Activated T-helper 17 cell treated with anti-CD3 and anti-CD28 coated beads, Interleukin-2, amount 50 U/mL, for 72 hours (primary cell): ENCODE measurements around the gene SAMD11. TPM values are rescaled to one million over a fixed set of nuclear protein-coding genes. Genes with fewer than 3 reads are reported as not detected.
"Not testable (repeated sequence)": the region's sequence is repeated elsewhere in the genome, so short reads cannot be mapped to it uniquely, and the experiment has no call there.

Experiments used
- ATAC-seq: fragments of 150-1000 bp; cut with Tn5 transposase; replicated peaks from 2 replicates; pipeline ENCODE4 v1.10.0; 2021; ENCODE audit warnings: mild to moderate bottlenecking, moderate library complexity
- H3K27ac Mint-ChIP-seq: one replicate; pipeline ENCODE4 v1.8.0; 2022; ENCODE audit warnings: mixed read lengths
- H3K27me3 Mint-ChIP-seq: one replicate; pipeline ENCODE4 v1.8.0; 2022; ENCODE audit warnings: mixed read lengths
- H3K36me3 Mint-ChIP-seq: one replicate; pipeline ENCODE4 v1.8.0; 2022; ENCODE audit warnings: low read depth, mild to moderate bottlenecking, mixed read lengths
- H3K4me1 Mint-ChIP-seq: one replicate; pipeline ENCODE4 v1.8.0; 2022; ENCODE audit warnings: mixed read lengths
- H3K4me3 Mint-ChIP-seq: one replicate; pipeline ENCODE4 v1.8.0; 2022; ENCODE audit warnings: mild to moderate bottlenecking, mixed read lengths
- H3K9me3 Mint-ChIP-seq: one replicate; pipeline ENCODE4 v1.8.0; 2022; ENCODE audit warnings: mixed read lengths
- total RNA-seq, 2 donors: library from RNA; stranded (reverse); gene quantifications; one replicate each; pipeline ENCODE4 v1.2.3, GENCODE V29; 2022

Gene SAMD11
- total RNA-seq, 2 donors from 2014 or later: not detected

DNA sequence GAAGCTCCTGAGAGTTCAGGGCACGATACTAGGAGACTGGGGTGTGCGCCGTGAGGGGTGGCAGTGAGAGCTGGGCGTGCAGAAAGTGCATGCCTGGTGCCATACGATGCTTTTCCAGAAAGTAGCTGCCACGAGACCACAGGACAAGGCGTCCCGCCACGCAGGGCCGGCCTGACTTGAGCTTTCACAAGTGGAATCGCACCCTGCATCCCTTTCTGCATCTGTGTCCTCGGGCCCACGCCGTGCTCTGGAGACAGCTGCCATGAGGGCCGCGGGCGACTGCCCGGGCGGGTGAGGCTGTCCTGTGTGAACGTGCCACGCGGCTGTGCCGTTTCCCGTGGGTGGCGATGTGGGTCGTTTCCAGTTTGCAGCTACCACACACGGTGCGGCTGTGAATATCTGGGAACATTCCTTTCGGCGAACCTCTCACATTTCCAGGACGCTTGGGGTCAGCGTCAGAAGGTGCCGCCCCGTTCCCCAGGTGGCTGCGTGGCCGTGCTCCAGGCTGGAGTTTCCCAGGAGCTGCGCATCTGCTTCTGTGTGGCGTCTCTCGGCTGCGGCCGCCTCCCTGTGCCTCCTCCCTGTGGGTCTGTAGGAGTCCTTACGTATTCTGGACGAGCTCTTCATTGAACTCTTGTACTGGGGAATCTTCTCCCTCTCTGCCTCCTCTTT, 59.2 kb downstream of the SAMD11 start:
- Mint-ChIP-seq H3K36me3 (no peaks in the 10 kb centered on the region), H3K4me3 (no peak overlapping the region), H3K27ac (no peak overlapping the region), H3K27me3 (peaks cover 11% of the 10 kb centered on the region), H3K4me1 (no peaks in the 10 kb centered on the region), H3K9me3 (no peaks in the 10 kb centered on the region)
- no peak for ATAC-seq

DNA sequence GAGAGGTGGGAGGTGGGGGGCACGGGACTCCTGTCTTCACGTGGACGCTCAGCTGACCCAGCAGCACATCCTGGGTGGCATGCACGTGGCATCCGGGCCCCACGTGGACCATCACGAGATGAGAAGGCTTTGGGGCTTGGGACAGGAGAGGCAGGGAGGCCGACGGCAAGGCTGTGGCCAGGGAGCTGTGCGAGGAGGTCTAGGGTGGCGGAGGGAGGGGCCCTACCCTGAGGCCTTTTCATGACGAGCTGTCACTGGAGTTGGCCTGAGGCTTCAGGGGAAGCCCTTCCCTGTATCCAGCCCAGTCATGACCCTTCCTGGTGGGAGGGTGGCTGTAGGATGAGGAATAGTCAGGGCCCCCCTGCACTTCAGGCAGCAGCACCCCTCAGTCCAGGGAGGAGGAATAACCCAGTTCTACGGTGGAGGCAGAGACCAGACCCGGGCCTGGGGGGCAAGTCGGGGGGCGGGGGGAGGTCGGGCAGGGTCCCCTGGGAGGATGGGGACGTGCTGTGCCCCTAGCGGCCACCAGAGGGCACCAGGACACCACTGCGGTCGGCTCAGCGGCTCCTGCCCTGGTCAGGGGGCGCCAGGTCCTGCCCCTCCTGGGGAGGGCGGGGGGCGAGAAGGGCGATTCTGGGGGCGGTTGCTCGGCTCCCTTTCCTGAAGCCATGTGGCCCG, 60.2 kb downstream of the SAMD11 start:
- H3K27me3 Mint-ChIP-seq: peaks cover 16% of the 10 kb centered on the region
- peak; percentile 78 for ATAC-seq
- no peaks in the 10 kb centered on the region for H3K4me1 Mint-ChIP-seq
- H3K9me3 Mint-ChIP-seq: no peaks in the 10 kb centered on the region
- no peak overlapping the region for H3K27ac Mint-ChIP-seq
- no peak overlapping the region for H3K4me3 Mint-ChIP-seq
- H3K36me3 Mint-ChIP-seq: no peaks in the 10 kb centered on the region

DNA sequence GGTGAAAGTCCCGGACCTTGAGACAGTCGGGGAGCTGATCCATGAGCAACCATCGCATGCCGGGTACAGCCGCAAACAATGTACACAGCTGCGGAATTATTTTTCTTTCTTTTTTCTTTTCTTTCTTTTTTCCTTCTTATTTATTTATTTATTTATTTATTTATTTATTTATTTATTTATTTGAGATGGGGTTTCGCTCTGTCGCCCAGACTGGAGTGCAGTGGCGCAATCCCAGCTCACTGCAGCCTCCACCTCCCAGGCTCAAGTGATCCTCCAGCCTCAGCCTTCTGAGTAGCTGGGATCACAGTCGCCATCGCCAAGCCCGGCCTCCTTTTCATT, 60.7 kb downstream of the SAMD11 start:
- Mint-ChIP-seq H3K4me3 (no peak overlapping the region), H3K36me3 (no peaks in the 10 kb centered on the region), H3K27me3 (peaks cover 20% of the 10 kb centered on the region), H3K4me1 (no peaks in the 10 kb centered on the region), H3K9me3 (no peaks in the 10 kb centered on the region), H3K27ac (no peak overlapping the region)
- no peak for ATAC-seq

DNA sequence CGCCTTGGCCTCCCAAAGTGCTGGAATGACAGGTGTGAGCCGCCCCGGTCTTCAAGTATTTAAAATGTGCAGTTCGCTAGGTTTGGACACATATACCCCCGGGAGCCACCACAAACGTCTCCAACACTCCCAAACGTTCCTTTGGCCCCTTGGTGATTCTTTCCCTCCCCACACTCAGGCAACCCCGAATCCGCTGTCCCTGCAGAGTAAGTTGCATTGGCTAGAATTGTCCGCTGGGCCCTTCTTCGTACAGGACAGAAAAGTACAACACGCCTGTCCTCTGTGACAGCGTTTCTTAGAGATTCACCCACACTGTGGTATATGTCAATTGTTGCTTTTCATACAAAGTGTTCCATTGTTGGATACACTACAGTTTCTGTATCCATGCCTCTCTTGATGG, 61.4 kb downstream of the SAMD11 start:
- no peak overlapping the region for H3K27ac Mint-ChIP-seq

DNA sequence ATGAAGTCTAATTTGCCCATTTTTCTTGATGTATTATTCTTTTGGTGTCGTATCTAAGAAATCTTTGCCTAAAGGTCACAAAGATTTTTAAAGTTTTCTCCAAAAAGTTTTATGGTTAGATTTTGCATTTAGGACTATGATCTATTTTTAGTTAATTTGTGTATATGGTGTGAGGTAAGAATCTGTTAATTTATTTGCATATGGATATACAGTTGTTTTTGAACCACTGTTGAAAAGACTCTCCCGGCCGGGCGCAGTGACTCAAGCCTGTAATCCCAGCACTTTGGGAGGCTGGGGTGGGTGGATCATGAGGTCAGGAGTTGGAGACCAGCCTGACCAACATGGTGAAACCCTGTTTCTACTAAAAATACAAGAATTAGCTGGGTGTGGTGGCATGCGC, 64.3 kb downstream of the SAMD11 start:
- Mint-ChIP-seq H3K4me1 (peaks cover 11% of the 10 kb centered on the region), H3K27me3 (peaks cover 20% of the 10 kb centered on the region)
- H3K4me3 Mint-ChIP-seq, ATAC-seq, H3K9me3 Mint-ChIP-seq, H3K36me3 Mint-ChIP-seq, H3K27ac Mint-ChIP-seq: not testable (repeated sequence)

More for the DNA sequence above, 61.4 kb downstream of the SAMD11 start:
- no peaks in the 10 kb centered on the region for H3K36me3 Mint-ChIP-seq
- peaks cover 20% of the 10 kb centered on the region for H3K27me3 Mint-ChIP-seq
- H3K9me3 Mint-ChIP-seq: no peaks in the 10 kb centered on the region
- no peak overlapping the region for H3K4me3 Mint-ChIP-seq
- no peaks in the 10 kb centered on the region for H3K4me1 Mint-ChIP-seq
- ATAC-seq: no peak

DNA sequence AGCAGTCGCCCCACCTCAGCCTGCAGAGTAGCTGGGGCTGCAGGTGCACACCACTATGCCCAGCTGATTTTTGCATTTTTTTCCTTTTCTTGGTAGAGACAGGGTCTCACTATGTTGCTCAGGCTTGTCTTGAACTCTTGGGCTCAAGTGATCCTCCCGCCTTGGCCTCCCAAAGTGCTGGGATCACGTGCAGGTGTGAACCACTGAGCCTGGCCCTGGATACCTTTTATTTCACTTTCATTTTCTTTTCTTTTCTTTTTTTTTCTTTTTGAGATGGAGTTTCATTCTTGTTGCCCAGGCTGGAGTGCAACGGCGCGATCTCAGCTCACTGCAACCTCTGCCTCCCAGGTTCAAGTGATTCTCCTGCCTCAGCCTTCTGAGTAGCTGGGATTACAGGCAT, 67.6 kb downstream of the SAMD11 start:
- H3K27me3 Mint-ChIP-seq: peaks cover 24% of the 10 kb centered on the region
- not testable (repeated sequence) for H3K36me3 Mint-ChIP-seq

DNA sequence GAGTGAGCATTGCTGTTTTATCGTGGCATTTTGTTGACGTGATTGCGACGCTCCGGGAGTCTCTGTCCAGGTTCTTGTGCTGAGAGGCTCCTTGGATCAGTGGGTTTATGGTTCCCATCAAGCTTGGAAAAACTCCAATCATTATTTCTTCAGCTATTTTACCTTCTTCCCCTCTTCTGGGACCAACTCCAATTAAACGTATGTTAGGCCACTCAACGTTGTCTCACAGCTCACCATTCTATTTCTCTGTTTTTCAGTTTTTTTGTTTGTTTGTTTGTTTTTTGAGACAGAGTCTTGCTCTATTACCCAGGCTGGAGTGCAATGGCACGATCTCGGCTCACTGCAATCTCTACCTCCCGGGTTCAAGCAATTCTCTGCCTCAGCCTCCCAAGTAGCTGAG, 68.2 kb downstream of the SAMD11 start:
- ATAC-seq: no peak
- Mint-ChIP-seq H3K27ac (peak overlapping the region; percentile 0), H3K36me3 (no peaks in the 10 kb centered on the region), H3K27me3 (peaks cover 22% of the 10 kb centered on the region), H3K9me3 (no peaks in the 10 kb centered on the region), H3K4me3 (peak overlapping the region; percentile 29), H3K4me1 (peaks cover 11% of the 10 kb centered on the region)

More for the DNA sequence above, 67.6 kb downstream of the SAMD11 start:
- not testable (repeated sequence) for H3K9me3 Mint-ChIP-seq, H3K27ac Mint-ChIP-seq, ATAC-seq, H3K4me3 Mint-ChIP-seq
- H3K4me1 Mint-ChIP-seq: peaks cover 11% of the 10 kb centered on the region

DNA sequence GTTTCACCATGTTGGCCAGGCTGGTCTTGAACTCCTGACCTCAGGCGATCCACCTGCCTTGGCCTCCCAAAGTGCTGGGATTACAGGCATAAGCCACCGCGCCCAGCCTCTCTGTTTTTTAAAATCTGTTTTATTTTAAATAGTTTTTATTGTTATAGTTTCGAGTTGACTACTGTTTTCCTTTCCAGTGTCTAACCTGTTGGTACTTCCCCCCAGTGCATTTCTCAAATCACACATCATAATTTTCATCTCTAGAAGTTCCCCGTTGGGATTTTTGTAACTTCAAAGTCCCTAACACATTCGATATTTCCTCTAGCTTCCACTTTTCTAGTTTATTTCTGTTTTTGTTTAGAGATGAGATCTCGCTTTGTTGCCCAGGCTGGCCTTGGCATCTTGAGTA, 68.6 kb downstream of the SAMD11 start:
- ATAC-seq: peak; percentile 93
- peaks cover 11% of the 10 kb centered on the region for H3K4me1 Mint-ChIP-seq
- peaks cover 27% of the 10 kb centered on the region for H3K27me3 Mint-ChIP-seq
- no peaks in the 10 kb centered on the region for H3K36me3 Mint-ChIP-seq
- peak overlapping the region; percentile 0 for H3K27ac Mint-ChIP-seq
- H3K9me3 Mint-ChIP-seq: no peaks in the 10 kb centered on the region
- H3K4me3 Mint-ChIP-seq: peak overlapping the region; percentile 29

DNA sequence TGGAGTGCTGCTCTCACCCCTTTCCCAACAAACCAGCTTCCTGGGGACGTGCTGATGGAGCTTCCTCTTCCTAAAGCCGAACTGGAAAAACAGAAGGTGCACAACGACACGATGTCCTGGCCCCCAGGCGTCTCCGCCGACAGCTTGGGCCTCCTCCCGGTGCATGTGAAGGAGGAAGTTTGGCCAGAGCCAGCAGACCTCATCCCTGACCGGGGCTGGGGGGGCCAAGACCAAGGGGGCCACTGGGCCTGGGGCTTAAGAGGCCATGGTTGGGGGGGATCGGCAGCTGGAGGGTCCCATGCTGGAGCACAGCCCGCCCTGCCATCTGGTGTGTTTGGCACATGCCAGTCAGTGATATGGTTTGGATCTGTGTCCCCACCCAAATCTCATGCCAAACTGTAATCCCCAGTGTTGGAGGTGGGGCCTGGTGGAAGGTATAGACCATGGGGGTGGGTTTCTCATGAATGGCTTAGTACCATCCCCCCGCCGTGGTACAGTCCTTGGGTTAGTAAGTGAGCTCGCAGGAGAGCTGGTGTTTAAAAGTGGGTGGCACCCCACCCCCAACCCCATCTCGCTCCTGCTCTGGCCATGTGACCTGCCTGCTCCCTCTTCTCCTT, 69.8 kb downstream of the SAMD11 start:
- Mint-ChIP-seq H3K27me3 (peaks cover 28% of the 10 kb centered on the region), H3K4me3 (no peak overlapping the region), H3K27ac (no peak overlapping the region), H3K9me3 (no peaks in the 10 kb centered on the region), H3K36me3 (no peaks in the 10 kb centered on the region), H3K4me1 (peaks cover 11% of the 10 kb centered on the region)
- ATAC-seq: no peak

Other genes starting within 250 kb of the SAMD11 start
- gene OR4F16, start 237.3 kb upstream of the SAMD11 start, total RNA-seq: not detected
- gene NOC2L, start 35.3 kb downstream of the SAMD11 start, total RNA-seq: 100 to 1,000 TPM in 1 of 2 donors, 10 to 100 TPM in 1; 57.6 to 141 TPM
- gene KLHL17, start 36.7 kb downstream of the SAMD11 start, total RNA-seq: 10 to 100 TPM; 17.4 to 17.8 TPM
- 1 to 10 TPM; 2.8 to 6.3 TPM for gene PLEKHN1, start 42.6 kb downstream of the SAMD11 start, total RNA-seq
- not detected for gene PERM1, start 58.2 kb downstream of the SAMD11 start, total RNA-seq
- gene HES4, start 76.2 kb downstream of the SAMD11 start, total RNA-seq: 1 to 10 TPM in 1 of 2 donors, not detected in 1; 2.5 TPM
- 10 to 100 TPM; 13.5 to 36.5 TPM for gene ISG15, start 89.6 kb downstream of the SAMD11 start, total RNA-seq
- gene AGRN, start 96.2 kb downstream of the SAMD11 start, total RNA-seq: 10 to 100 TPM; 12.1 to 87.6 TPM
- not detected for gene RNF223, start 150.4 kb downstream of the SAMD11 start, total RNA-seq
- 10 to 100 TPM; 15.7 to 18.8 TPM for gene C1orf159, start 192.2 kb downstream of the SAMD11 start, total RNA-seq
- gene TTLL10, start 250.0 kb downstream of the SAMD11 start, total RNA-seq: under 1 TPM in 1 of 2 donors, not detected in 1; 0.11 TPM